ENCODE results near the gene DOCK2. TPM values are rescaled to one million over a fixed set of nuclear protein-coding genes. Genes with fewer than 3 reads are reported as not detected.

The DOCK2 gene
- polyA plus RNA-seq, 1 donor (not counting 4 experiments of a cell fraction or from before 2014, with no cell fraction given) = 0.21 TPM

- H3K9me1 ChIP-seq (ENCODE audit: control insufficient read depth, extremely low read depth, insufficient read depth, low read length) = no peaks in the 10 kb centered on the region
- H4K20me1 ChIP-seq (ENCODE audit: control insufficient read depth, extremely low read depth, insufficient read depth, low read length) = no peaks in the 10 kb centered on the region
- no peaks in the 10 kb centered on the region for H3K79me2 ChIP-seq (ENCODE audit: control insufficient read depth, insufficient read depth, low read length)
- H3K9me3 ChIP-seq (ENCODE audit: control insufficient read depth, low read depth, low read length) = no peaks in the 10 kb centered on the region
- no peak overlapping the region for H2AFZ ChIP-seq (ENCODE audit: control insufficient read depth, low read length)
- no peak overlapping the region for H3K4me2 ChIP-seq (ENCODE audit: control insufficient read depth, extremely low read depth, insufficient read depth, low read depth, low read length)
- no peak overlapping the region for H3K9ac ChIP-seq (ENCODE audit: control insufficient read depth, extremely low read depth, insufficient read depth, low read length)
- no peak for FAIRE-seq
- H3K4me1 ChIP-seq (ENCODE audit: control insufficient read depth, extremely low read depth, insufficient read depth, low read length) = no peaks in the 10 kb centered on the region
- H3K4me3 ChIP-seq (ENCODE audit: control insufficient read depth in 2 of 3, extremely low read depth in 1 of 3, insufficient read depth in 2 of 3, low read depth in 1 of 3, low read length in 3 of 3) = no peak overlapping the region
- H3K36me3 ChIP-seq (ENCODE audit: control insufficient read depth in 2 of 2, extremely low read depth in 1 of 2, insufficient read depth in 2 of 2, low read length in 2 of 2) = no peaks in the 10 kb centered on the region
- dilution Hi-C loops (cut with MboI; ENCODE audit: extremely low pct_ligation_motif_present, low sequenced_read_pairs) = no loop called here
- no peak overlapping the region for H3K27ac ChIP-seq (ENCODE audit: control insufficient read depth, insufficient read depth, low read length)
- H3K27me3 ChIP-seq (ENCODE audit: control insufficient read depth, extremely low read depth, insufficient read depth, low read length) = no peaks in the 10 kb centered on the region
- no peak for DNase-seq (ENCODE audit: low read depth, low spot score)
- TF ChIP-seq, protein P1, sequence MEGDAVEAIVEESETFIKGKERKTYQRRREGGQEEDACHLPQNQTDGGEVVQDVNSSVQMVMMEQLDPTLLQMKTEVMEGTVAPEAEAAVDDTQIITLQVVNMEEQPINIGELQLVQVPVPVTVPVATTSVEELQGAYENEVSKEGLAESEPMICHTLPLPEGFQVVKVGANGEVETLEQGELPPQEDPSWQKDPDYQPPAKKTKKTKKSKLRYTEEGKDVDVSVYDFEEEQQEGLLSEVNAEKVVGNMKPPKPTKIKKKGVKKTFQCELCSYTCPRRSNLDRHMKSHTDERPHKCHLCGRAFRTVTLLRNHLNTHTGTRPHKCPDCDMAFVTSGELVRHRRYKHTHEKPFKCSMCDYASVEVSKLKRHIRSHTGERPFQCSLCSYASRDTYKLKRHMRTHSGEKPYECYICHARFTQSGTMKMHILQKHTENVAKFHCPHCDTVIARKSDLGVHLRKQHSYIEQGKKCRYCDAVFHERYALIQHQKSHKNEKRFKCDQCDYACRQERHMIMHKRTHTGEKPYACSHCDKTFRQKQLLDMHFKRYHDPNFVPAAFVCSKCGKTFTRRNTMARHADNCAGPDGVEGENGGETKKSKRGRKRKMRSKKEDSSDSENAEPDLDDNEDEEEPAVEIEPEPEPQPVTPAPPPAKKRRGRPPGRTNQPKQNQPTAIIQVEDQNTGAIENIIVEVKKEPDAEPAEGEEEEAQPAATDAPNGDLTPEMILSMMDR (optimal IDR thresholded peaks at IDR 0.05 in 1 of 3, IDR thresholded peaks at IDR 0.05 in 1 of 3, conservative IDR thresholded peaks at IDR 0.05 in 1 of 3; ENCODE audit: extremely low read depth in 1 of 3, insufficient read depth in 2 of 3, low read length in 3 of 3) = no peak
- TF ChIP-seq EZH2 (IDR thresholded peaks at IDR 0.05; ENCODE audit: low read length) = no peak
These were observed 66.7 kb downstream of the DOCK2 start for GRCh38 chr5:169703813-169704212.

- Histone ChIP-seq H3K36me3 (ENCODE audit: control insufficient read depth in 2 of 2, extremely low read depth in 1 of 2, insufficient read depth in 2 of 2, low read length in 2 of 2) (no peaks in the 10 kb centered on the region), H3K27me3 (ENCODE audit: control insufficient read depth, extremely low read depth, insufficient read depth, low read length) (no peaks in the 10 kb centered on the region), H4K20me1 (ENCODE audit: control insufficient read depth, extremely low read depth, insufficient read depth, low read length) (no peaks in the 10 kb centered on the region), H3K79me2 (ENCODE audit: control insufficient read depth, insufficient read depth, low read length) (no peaks in the 10 kb centered on the region), H3K4me1 (ENCODE audit: control insufficient read depth, extremely low read depth, insufficient read depth, low read length) (no peaks in the 10 kb centered on the region), H3K27ac (ENCODE audit: control insufficient read depth, insufficient read depth, low read length) (no peak overlapping the region), H3K4me3 (ENCODE audit: control insufficient read depth in 2 of 3, extremely low read depth in 1 of 3, insufficient read depth in 2 of 3, low read depth in 1 of 3, low read length in 3 of 3) (no peak overlapping the region), H3K4me2 (ENCODE audit: control insufficient read depth, extremely low read depth, insufficient read depth, low read depth, low read length) (no peak overlapping the region), H3K9me3 (ENCODE audit: control insufficient read depth, low read depth, low read length) (no peaks in the 10 kb centered on the region), H3K9me1 (ENCODE audit: control insufficient read depth, extremely low read depth, insufficient read depth, low read length) (no peaks in the 10 kb centered on the region), H3K9ac (ENCODE audit: control insufficient read depth, extremely low read depth, insufficient read depth, low read length) (no peak overlapping the region), H2AFZ (ENCODE audit: control insufficient read depth, low read length) (no peak overlapping the region)
- no peak for FAIRE-seq
- DNase-seq (ENCODE audit: low read depth, low spot score) = no peak
- dilution Hi-C loops (cut with MboI; ENCODE audit: extremely low pct_ligation_motif_present, low sequenced_read_pairs) = no loop called here
- TF ChIP-seq, protein P1 (optimal IDR thresholded peaks at IDR 0.05 in 1 of 3, IDR thresholded peaks at IDR 0.05 in 1 of 3, conservative IDR thresholded peaks at IDR 0.05 in 1 of 3; ENCODE audit: extremely low read depth in 1 of 3, insufficient read depth in 2 of 3, low read length in 3 of 3) = no peak
- TF ChIP-seq EZH2 (IDR thresholded peaks at IDR 0.05; ENCODE audit: low read length) = no peak
These were observed 68.2 kb downstream of the DOCK2 start for GRCh38 chr5:169705322-169705721.

All from keratinocyte (primary cell).